ENCODE results near the gene METTL4. TPM values are rescaled to one million over a fixed set of nuclear protein-coding genes. Genes with fewer than 3 reads are reported as not detected.
"Not testable (repeated sequence)": the region's sequence is repeated elsewhere in the genome, so short reads cannot be mapped to it uniquely, and the experiment has no call there.

METTL4 gene
- total and polyA plus RNA-seq, 2 donors from 2014 or later = 7.2 to 15.2 TPM

DNA sequence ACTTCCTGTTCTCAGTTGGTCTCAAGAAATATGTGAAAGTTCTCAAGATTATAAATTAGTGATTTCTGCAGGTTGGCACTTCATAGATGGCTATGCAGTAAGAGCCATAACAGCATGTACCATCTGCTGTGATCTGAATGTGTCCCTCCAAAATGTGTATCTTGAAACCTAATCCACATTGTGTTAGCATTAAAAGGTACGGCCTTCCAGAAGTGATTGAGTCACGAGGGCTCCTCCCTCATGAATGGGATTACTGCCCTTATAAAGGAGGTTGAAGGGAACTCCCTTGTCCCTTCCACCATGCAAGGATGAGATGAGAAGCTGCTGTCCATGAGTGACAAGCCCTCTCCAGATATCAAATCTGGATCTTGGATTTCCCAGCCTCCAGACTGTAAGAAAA, 45.0 kb downstream of the METTL4 start:
- DNase-seq (no peak), FAIRE-seq (no peak)
- Histone ChIP-seq H3K4me3 (ENCODE audit: low read length in 3 of 3) (no peak overlapping the region), H3K27ac (ENCODE audit: low read depth in 2 of 2, low read length in 2 of 2) (no peak overlapping the region), H3K4me1 (ENCODE audit: control insufficient read depth in 2 of 3, insufficient read depth in 2 of 3, low read depth in 1 of 3, low read length in 3 of 3) (no peaks in the 10 kb centered on the region), H3K9ac (ENCODE audit: low read length in 3 of 3) (no peak overlapping the region), H3K36me3 (ENCODE audit: control insufficient read depth in 2 of 3, insufficient read depth in 3 of 3, low read length in 3 of 3) (no peaks in the 10 kb centered on the region), H3K27me3 (ENCODE audit: control insufficient read depth, insufficient read depth, low read length) (no peaks in the 10 kb centered on the region), H3K9me3 (ENCODE audit: control insufficient read depth in 2 of 3, insufficient read depth in 1 of 3, low read length in 3 of 3) (no peaks in the 10 kb centered on the region)
- intact Hi-C loops (cut with DNase I) = no loop called here
- TF ChIP-seq, protein P1, sequence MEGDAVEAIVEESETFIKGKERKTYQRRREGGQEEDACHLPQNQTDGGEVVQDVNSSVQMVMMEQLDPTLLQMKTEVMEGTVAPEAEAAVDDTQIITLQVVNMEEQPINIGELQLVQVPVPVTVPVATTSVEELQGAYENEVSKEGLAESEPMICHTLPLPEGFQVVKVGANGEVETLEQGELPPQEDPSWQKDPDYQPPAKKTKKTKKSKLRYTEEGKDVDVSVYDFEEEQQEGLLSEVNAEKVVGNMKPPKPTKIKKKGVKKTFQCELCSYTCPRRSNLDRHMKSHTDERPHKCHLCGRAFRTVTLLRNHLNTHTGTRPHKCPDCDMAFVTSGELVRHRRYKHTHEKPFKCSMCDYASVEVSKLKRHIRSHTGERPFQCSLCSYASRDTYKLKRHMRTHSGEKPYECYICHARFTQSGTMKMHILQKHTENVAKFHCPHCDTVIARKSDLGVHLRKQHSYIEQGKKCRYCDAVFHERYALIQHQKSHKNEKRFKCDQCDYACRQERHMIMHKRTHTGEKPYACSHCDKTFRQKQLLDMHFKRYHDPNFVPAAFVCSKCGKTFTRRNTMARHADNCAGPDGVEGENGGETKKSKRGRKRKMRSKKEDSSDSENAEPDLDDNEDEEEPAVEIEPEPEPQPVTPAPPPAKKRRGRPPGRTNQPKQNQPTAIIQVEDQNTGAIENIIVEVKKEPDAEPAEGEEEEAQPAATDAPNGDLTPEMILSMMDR (IDR thresholded peaks at IDR 0.05; ENCODE audit: borderline replicate concordance, extremely low read depth, insufficient read depth) = no peak

DNA sequence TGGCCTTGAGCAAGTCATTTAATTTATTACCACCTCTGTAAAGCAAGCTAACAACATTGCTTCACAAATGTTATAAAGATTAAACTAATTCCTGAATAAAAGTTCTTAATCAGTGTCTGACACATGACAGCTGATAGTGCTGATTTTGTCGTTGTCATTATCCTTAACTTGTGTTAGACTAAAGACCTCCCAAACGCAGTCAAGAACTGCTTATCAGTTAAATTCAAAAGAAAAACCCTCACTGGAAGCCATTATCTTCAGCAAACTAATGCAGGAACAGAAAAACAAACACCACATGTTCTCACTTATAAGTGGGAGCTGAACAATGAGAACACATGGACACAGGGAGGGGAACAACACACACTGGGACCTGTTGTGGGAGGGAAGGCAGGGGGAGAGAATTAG, 46.5 kb downstream of the METTL4 start:
- H3K9ac ChIP-seq (ENCODE audit: low read length in 3 of 3); H3K36me3 ChIP-seq (ENCODE audit: control insufficient read depth in 2 of 3, insufficient read depth in 3 of 3, low read length in 3 of 3); H3K4me3 ChIP-seq (ENCODE audit: low read length in 3 of 3); H3K4me1 ChIP-seq (ENCODE audit: control insufficient read depth in 2 of 3, insufficient read depth in 2 of 3, low read depth in 1 of 3, low read length in 3 of 3); intact Hi-C loops (cut with DNase I); FAIRE-seq; H3K9me3 ChIP-seq (ENCODE audit: control insufficient read depth in 2 of 3, insufficient read depth in 1 of 3, low read length in 3 of 3); H3K27ac ChIP-seq (ENCODE audit: low read depth in 2 of 2, low read length in 2 of 2); H3K27me3 ChIP-seq (ENCODE audit: control insufficient read depth, insufficient read depth, low read length): not testable (repeated sequence)
- DNase-seq = peak in 1 of 5 donors; percentile 29

DNA sequence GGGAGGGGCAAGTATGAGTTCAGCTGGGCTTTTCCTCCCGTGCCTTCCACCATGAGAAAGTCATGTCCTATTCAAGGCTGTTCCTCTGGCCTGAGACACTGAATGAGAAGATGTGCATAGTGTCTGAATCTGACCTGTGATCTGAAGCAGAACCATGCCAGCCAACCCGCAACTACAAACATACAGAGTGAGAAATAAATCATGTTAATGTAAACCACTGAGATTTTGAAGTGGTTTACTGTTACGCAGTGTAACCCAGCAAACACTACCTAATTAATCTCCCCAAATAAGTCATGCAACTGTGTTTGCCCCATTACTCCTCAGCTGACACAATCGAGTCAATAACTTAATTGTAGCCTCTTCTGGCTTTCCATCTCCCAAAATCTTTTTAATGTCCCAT, 49.2 kb downstream of the METTL4 start:
- TF ChIP-seq, protein P1 (IDR thresholded peaks at IDR 0.05; ENCODE audit: borderline replicate concordance, extremely low read depth, insufficient read depth) = no peak

DNA sequence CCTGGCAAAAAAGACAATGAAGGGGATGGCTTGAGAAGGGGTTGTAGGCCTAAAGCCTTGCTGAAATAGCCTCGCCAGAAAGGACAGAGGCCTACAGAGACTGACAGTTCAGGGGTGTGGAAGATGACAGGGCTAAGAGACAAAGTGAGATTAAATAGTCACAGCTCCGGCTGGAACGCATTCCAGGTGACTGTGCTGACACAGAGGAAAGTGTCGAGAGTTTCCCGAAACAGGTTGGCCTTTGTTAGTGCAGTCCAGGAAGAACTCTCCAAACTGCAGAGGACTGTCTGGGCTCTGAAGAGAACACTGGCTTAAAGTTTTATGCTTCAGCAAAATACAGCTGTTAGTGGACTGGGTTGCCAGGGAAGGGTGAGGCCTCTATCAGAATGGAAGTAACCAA, 52.8 kb downstream of the METTL4 start:
- H3K4me3 ChIP-seq (ENCODE audit: low read length in 3 of 3) = no peak overlapping the region
- no peaks in the 10 kb centered on the region for H3K27me3 ChIP-seq (ENCODE audit: control insufficient read depth, insufficient read depth, low read length)
- intact Hi-C loops (cut with DNase I) = no loop called here
- H3K4me1 ChIP-seq (ENCODE audit: control insufficient read depth in 2 of 3, insufficient read depth in 2 of 3, low read depth in 1 of 3, low read length in 3 of 3) = no peaks in the 10 kb centered on the region
- H3K36me3 ChIP-seq (ENCODE audit: control insufficient read depth in 2 of 3, insufficient read depth in 3 of 3, low read length in 3 of 3) = no peaks in the 10 kb centered on the region
- no peak for DNase-seq
- no peaks in the 10 kb centered on the region for H3K9me3 ChIP-seq (ENCODE audit: control insufficient read depth in 2 of 3, insufficient read depth in 1 of 3, low read length in 3 of 3)
- H3K9ac ChIP-seq (ENCODE audit: low read length in 3 of 3) = no peak overlapping the region
- TF ChIP-seq, protein P1 (IDR thresholded peaks at IDR 0.05; ENCODE audit: borderline replicate concordance, extremely low read depth, insufficient read depth) = no peak
- H3K27ac ChIP-seq (ENCODE audit: low read depth in 2 of 2, low read length in 2 of 2) = no peak overlapping the region
- FAIRE-seq = no peak

More for the DNA sequence above, 49.2 kb downstream of the METTL4 start:
- no peaks in the 10 kb centered on the region for H3K27me3 ChIP-seq (ENCODE audit: control insufficient read depth, insufficient read depth, low read length)
- no peaks in the 10 kb centered on the region for H3K36me3 ChIP-seq (ENCODE audit: control insufficient read depth in 2 of 3, insufficient read depth in 3 of 3, low read length in 3 of 3)
- H3K27ac ChIP-seq (ENCODE audit: low read depth in 2 of 2, low read length in 2 of 2) = no peak overlapping the region
- H3K9ac ChIP-seq (ENCODE audit: low read length in 3 of 3) = no peak overlapping the region
- H3K9me3 ChIP-seq (ENCODE audit: control insufficient read depth in 2 of 3, insufficient read depth in 1 of 3, low read length in 3 of 3) = no peaks in the 10 kb centered on the region
- FAIRE-seq (no peak), DNase-seq (peak in 1 of 5 donors; percentile 41)
- no peak overlapping the region for H3K4me3 ChIP-seq (ENCODE audit: low read length in 3 of 3)
- no peaks in the 10 kb centered on the region for H3K4me1 ChIP-seq (ENCODE audit: control insufficient read depth in 2 of 3, insufficient read depth in 2 of 3, low read depth in 1 of 3, low read length in 3 of 3)
- intact Hi-C loops (cut with DNase I) = no loop called here

All from kidney (tissue), 14 donors.